ENCODE data around the gene PCGF2.

GRCh38 chr17:38733282-38733981, 14.7 kb downstream of the PCGF2 start:
- TF ChIP-seq, protein P1, sequence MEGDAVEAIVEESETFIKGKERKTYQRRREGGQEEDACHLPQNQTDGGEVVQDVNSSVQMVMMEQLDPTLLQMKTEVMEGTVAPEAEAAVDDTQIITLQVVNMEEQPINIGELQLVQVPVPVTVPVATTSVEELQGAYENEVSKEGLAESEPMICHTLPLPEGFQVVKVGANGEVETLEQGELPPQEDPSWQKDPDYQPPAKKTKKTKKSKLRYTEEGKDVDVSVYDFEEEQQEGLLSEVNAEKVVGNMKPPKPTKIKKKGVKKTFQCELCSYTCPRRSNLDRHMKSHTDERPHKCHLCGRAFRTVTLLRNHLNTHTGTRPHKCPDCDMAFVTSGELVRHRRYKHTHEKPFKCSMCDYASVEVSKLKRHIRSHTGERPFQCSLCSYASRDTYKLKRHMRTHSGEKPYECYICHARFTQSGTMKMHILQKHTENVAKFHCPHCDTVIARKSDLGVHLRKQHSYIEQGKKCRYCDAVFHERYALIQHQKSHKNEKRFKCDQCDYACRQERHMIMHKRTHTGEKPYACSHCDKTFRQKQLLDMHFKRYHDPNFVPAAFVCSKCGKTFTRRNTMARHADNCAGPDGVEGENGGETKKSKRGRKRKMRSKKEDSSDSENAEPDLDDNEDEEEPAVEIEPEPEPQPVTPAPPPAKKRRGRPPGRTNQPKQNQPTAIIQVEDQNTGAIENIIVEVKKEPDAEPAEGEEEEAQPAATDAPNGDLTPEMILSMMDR (IDR thresholded peaks at IDR 0.05), result no peak
- TF ChIP-seq POLR2A (IDR thresholded peaks at IDR 0.05), result no peak

Data from suprapubic skin (tissue), 3 donors.